NOMO-1 treated with DMSO at 0.1 percent for 48 hours (cell line): Measurements from ENCODE around the gene EFTUD2.
A peak's percentile ranks its signal among the peaks of the same experiment; 100 is the strongest.

Experiments used
- DNase-seq: peaks from one replicate; lab custom pipeline; 2025; ENCODE audit not compliant: unreplicated experiment; lab: John Stamatoyannopoulos, UW

Gene EFTUD2

GRCh38 chr17:44910231-44911106, 11.2 kb upstream of the EFTUD2 start:
- no peak for DNase-seq

- no peak for DNase-seq
Observed at GRCh38 chr17:44909681-44910144, 10.5 kb upstream of the EFTUD2 start.

- no peak for DNase-seq
Observed at GRCh38 chr17:44908761-44909326, 9.6 kb upstream of the EFTUD2 start.

DNA sequence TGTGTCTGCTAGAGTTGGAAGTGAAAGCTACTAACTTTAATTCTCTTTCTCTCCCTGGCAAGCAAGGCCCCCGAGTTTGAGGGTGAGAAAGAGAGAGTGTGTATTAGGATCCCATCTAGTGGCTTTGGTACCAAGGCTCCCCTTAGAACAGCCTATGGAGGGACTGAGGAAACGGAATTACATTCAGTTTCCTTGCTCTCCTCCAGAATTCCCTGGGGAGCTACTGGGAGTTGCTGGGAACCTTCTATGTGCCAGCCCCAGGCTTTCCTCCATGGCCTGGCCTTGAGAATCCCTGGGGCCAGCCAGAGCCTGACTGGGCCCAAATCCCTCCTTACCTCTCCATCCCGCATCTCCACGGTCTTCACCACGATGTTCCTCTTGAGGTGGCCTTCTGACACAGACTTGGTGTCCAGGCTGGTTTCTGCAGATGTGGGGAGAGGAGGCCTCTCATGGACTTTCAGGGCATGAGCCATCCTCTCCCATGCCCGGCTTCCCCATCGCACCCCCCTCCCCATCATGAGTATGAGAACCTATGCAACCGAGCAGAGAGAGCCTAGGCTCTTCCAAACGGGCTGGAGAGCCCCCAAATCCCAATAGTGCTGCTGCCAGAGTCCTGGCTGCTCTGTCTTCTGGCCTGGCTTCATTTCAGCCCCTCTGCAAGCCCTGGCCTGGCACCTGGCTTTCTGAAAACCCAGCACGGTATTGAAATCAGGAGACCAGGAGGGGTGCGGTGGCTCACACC, 8.7 kb upstream of the EFTUD2 start:
- no peak for DNase-seq

DNA sequence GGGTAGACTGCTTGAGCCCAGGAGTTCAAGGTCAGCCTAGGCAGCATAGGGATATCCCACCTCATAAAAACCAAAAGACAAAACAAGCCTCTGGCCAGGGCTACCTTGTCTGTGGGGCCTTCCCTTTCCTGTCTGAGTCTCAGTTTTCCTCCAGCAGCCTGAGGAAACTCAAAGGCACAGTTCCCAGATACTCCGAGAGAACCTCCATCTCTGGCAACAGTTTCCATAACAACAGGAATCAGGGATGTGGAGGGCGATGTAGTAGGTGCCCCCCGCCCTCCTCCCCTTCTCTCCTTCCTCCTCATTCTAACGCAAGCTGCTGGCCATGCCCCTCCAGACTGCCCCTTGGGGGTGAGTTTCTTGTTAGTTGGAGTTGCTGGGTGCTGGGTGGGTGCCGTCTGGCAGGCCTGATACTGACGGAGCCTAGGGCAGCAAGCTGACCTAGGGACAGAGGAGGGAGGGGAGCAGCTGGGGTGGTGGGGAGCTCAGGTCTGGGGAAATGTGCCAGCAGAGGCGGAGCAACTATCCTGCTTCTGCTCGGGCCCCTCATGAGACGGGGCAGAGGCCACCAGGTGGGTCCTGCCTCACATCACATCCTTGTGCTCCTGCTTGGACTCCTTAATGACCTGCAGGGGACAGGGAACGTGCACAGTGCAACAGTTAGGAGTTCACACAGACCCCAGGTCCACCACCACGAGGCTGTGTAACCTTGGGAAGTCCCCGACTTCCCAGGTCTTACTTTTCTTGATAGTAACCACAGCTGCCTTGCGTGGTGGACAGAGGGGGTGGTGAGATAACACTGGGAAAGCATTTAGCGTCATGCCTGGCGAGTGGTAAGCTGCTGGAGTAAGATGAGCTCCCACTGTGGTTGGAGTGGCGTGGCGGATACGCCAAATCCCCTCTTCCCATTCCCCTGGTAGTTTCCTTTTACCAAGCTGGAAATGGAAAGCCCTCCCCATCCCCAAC, 7.8 kb upstream of the EFTUD2 start:
- no peak for DNase-seq

DNA sequence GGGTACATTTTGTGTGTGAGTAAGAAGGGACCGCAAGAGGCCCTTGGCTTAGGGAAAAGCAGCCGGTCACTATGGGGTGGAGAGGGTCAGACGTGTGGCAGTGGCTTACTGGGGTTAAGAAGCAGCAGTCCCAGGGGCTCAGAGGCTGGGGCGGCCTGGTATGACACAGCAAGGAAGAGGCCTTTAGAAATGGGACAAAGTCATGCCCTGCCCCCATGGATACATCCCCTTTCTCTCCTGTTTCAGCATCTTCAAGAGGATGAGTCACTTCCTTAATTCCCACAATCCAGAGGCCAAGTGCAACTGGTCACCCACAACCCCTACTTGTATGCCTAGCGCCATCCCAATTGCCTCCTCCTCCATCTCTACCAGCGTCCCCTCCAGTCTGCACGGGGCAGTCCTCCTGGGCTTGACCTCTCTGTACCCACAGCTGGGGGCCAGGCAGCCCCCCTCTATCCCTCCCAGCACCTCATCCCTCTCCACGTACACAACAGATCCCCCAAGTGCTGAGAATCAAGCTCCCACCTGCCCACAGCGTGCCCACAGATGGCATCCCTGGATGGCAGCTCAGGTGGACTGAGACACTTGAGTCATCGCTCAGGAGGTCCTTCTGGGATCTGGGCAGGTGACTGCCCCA, 6.9 kb upstream of the EFTUD2 start:
- no peak for DNase-seq

DNA sequence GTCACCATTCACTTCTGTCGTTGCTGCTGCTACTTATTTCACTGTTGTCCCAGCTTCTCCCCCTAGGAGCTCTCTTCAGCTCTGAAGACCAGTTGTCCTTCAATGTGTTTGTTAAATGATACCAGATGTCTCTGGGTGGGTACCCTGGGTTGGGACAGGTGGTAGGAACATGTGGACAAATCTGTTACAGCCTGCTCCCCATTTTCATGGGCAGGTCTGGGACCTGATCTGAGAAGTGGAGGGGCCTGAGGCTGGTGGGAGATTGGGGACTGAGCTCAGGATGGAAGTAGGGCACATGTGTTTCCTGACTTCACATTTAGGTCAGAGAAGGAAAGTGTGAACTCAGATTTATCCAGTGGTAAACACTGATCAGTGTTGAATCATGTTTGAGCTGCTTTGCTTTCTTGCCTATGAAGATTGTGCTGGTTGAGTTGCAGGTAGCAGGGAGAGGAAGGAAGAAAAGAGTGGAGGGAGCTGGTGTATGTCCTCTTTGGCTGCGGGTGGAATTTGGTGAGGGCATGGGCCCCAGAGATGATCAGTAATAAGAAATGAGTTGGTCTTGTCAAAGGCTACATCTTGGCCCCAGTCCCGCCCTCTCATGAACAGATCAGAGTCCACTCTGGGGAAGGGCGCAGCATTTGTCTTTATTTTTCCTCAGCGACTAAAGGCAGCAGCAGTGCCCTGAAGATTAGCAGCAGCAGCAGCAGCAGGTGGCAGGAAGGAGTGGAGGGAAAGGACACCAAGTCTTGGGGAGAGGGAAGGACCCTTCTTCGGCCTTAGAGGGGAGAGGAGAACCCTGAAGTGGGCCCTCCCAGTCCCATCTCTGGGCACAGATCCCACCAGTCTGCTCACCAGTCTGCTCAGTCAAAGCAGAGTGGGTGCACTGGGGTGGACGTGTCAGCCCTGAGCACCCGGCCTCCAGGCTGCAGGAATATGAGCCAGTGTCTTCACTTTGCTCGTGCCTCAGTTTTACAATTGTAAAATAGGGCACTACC, 6.1 kb upstream of the EFTUD2 start:
- no peak for DNase-seq

GRCh38 chr17:44904001-44904984, 5.0 kb upstream of the EFTUD2 start:
- no peak for DNase-seq

- DNase-seq = no peak
Observed at GRCh38 chr17:44903012-44903685, 3.9 kb upstream of the EFTUD2 start.

DNA sequence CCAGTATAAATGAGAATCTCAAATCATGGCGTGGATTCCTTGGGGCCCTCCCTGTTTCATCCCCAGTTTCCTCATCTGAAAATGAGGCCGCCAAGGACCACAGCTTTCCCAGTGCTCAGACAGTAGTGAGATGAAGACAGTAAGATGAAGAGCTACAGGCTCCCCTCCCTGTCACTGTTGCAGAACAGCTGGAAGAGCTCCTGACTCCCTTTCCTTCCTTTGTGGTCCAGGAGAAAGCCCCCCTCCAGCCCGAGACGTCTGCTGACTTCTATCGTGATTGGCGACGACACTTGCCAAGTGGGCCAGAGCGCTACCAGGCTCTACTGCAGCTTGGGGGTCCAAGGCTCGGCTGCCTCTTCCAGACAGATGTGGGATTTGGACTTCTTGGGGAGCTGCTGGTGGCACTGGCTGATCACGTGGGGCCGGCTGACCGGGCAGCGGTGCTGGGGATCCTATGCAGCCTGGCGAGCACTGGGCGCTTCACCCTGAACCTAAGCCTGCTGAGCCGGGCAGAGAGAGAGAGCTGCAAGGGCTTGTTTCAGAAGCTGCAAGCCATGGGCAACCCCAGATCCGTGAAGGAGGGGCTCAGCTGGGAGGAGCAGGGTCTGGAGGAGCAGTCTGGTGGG, 3.0 kb upstream of the EFTUD2 start:
- DNase-seq = no peak

GRCh38 chr17:44901411-44901921, 2.2 kb upstream of the EFTUD2 start:
- DNase-seq = peak; percentile 18

DNA sequence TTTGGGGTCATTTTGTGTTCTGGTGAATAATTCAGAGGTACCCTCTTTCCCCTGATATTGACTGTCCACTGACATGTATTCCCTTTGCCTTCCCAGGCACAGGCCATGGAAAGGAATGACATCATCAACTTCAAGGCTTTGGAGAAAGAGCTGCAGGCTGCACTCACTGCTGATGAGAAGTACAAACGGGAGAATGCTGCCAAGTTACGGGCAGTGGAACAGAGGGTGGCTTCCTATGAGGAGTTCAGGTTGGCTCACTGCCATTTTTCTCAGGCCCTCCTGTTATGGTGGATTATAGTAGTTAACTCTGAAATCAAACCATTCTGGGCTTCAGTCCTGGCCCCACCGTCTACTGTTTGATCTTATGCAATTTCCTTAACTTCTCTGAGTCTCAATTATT, 1.6 kb upstream of the EFTUD2 start:
- no peak for DNase-seq

- peak; percentile 85 for DNase-seq
Observed at GRCh38 chr17:44898768-44899073, 524 bp downstream of the EFTUD2 start.

DNA sequence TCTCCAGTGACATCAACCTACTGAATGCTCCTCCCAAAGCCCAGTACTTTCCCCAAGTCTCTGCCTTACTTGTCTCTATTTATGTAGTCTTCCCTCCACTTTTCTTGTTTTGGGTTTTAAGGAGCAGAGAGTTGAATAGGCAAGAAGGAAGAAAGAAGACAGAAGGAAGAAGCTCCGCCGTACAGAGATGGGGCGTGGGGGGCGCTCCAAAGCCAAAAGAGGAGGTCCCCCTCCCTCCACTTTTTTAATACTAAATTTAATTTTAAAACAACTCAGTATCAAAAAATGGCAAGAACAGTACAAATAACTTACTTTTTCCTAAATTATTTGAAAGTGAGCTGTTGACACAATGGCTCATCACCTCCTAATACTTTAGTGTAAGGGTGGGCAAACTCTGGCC, 4.6 kb downstream of the EFTUD2 start:
- no peak for DNase-seq

DNA sequence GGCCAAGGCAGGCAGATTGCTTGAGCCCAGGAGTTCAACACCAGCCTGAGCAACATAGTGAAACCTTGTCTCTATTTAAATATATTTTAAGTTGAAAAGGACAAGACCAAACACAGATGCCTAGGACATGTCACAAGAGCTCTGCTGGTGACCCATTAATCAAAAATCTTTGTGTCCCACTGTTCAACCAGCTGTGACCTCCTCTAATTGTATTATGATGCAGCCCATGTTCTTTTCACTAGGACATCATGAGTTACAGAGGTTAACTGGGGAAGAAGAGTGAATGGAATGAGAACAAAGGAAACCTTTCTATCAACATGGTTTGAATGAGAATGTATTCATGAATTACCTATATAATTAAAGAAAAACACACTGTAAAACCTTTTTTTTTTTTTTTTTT, 7.0 kb downstream of the EFTUD2 start:
- no peak for DNase-seq

DNA sequence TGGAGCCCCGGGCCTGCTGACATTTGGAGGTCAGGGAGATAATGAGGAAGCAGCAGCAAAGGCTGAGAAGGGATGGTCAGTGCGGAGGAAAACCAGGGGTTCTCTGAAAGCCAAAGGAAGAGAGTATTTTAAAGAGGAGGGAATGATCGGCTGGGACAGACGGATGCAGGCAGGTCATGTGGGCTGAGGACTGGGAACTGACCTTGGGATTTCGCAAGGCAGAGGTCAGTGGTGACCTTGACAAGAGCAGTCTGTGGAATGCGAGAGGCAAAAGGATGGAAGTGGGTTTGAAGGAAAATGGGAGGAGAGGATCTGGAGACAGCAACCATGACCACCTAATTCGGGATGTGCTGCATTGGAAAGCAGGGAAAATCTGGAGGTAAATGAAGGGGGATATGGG, 10.2 kb downstream of the EFTUD2 start:
- DNase-seq = no peak
